ENCODE measurements around the gene HIPK4. TPM values are rescaled to one million over a fixed set of nuclear protein-coding genes. Genes with fewer than 3 reads are reported as not detected.
A peak's percentile ranks its signal among the peaks of the same experiment; 100 is the strongest.
"Not testable (repeated sequence)": the region's sequence is repeated elsewhere in the genome, so short reads cannot be mapped to it uniquely, and the experiment has no call there.

HIPK4 gene
- total RNA-seq: under 1 TPM; 0.09 to 0.10 TPM
- long read RNA-seq: 0 reads

DNA sequence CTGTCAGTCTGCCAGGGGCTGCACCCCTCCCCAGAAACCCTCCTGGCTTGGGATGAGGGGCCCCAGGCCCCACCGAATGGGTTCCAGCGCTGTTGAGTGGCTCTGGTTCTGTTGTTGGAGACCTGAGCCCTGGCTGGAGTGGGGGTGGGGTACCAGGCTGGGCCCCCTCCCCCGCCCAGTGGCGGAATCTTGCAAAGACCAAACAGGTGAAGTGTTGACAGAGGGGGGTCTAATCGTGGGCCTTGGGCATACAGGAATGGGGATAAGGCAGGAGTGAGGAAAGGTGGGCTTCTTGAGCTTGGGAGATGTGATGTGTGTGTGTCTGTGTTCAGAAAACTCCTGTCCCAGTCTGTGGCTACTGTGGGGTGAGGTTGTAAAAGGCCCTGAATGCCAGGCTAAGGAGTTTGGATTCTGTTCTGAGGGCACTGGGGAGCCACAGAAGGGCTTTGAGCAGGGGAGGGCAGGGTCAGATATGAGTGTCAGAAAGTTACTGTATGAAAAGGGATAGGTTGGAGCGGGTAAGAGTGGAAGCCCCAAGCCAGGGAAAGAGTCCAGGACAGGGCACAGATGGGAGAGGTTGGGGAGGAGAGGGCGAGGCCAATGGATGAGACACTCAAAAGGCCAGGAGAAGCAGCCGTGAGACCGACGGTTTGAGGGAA, at the start of gene HIPK4:
Gene HIPK4 (minus strand): TSS at position 98 of the 659 bp plus-strand sequence. CDS start 279 bp downstream, outside the sequence.
- DNase-seq (no peak), ATAC-seq (no peak)
- intact Hi-C loops (cut with DNase I): no loop called here

DNA sequence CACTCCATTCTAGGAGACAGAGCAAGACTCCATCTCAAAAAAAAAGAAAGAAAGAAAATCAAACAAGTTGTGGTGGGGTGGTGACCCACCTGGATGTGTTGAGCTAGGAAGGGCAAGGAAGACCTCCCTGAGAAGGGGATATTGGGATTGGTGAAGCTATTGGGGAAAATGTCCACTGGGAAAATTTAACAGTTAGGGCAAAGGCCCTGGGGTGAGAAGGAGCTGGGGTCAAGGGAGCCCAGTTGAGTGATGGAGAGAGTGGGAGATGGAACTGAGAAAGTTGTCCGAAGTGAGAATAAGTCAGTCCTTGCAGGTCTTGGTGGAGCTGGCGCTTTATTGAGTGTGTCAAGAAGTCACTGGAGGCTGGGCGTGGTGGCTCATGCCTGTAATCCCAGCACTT, 48.3 kb upstream of the HIPK4 start:
- no peak for ATAC-seq
- DNase-seq: no peak
- intact Hi-C loops (cut with DNase I): no loop called here

GRCh38 chr19:40433391-40434216, 43.6 kb upstream of the HIPK4 start:
- intact Hi-C loops (cut with DNase I): no loop called here
- ATAC-seq (peak; percentile 99), DNase-seq (peak; percentile 91)

DNA sequence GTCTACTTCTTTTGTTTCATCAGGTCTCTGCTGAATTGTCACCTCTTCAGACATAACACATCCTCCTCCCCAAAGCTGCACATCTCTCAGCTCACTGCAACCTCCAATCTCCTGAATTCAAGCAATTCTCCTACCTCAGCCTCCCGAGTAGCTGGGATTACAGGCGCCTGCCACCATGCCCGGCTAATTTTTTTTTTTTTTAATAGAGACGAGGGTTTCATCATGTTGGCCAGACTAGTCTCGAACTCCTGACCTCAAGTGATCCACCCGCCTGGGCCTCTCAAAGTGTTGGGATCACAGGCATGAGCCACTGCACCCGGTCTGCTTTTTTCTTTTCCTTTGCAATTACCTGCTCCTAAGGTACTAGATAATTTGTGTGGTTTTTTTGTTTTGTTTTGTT, 42.8 kb upstream of the HIPK4 start:
- intact Hi-C loops (cut with DNase I); DNase-seq; ATAC-seq: not testable (repeated sequence)

- ATAC-seq (no peak), DNase-seq (no peak)
- intact Hi-C loops (cut with DNase I): no loop called here
Measured at GRCh38 chr19:40431698-40432097, 41.7 kb upstream of the HIPK4 start.

- intact Hi-C loops (cut with DNase I); DNase-seq; ATAC-seq: not testable (repeated sequence)
Measured at GRCh38 chr19:40430242-40430641, 40.3 kb upstream of the HIPK4 start.

DNA sequence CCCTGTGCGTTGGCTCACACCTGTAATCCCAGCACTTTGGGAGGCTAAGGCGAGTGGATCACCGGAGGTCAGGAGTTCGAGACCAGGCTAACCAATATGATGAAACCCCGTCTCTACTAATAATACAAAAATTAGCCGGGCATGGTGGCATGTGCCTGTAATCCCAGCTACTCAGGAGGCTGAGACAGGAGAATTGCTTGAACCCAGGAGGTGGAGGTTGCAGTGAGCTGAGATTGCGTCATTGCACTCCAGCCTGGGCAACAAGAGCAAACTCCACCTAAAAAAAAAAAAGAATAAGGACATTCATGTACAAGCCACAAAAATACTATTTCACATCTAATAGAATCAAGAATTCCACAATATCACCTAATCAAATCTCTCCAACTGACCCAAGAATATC, 38.2 kb upstream of the HIPK4 start:
- ATAC-seq; DNase-seq; intact Hi-C loops (cut with DNase I): not testable (repeated sequence)

DNA sequence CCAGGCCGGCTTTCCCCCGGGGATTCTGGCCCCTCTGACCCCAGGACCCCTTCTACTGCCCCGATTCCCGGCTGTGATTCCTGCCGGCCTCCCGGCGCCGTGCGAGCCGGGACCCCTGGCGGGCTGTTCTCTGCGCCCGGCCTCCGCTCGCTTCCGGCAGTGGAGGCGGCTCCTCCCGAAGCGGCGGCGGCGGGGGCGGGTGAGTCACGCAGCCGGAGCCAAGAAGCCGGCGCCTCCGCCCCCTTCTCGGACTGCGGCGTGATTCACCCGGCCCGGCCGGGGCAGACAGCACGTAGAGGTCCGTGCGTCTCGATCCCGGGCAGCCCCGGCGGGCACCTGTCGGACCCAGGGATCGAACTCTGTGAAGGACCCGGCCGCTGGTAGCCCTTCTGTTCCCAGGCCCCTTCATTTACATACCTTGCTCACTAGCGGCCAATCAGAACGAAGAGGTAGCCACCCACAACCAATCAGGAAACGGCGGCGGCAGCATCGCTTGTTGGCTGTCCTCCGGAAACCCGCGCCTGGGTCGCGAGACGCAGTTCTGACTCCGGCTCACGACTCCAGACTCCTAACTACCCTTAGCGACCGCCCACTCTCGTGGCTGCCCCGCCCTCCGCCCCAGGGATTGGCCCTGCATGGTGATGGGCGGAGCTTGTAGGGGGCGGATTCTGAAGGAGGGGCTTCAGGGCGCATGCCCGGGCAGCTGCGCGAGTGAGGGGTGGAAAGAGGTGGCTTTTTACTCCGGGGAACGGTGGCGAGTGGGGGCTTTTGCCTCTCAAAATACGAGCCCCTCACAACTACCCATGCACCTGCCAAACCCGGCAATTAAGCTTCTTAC, 35.7 kb upstream of the HIPK4 start, which contains the start of gene SERTAD1:
Gene SERTAD1 (minus strand): TSS at position 543 of the 838 bp plus-strand sequence. CDS start 2,446 bp downstream, outside the sequence.
- peak; percentile 100 for DNase-seq
- peak; percentile 93 to 95 for ATAC-seq
- intact Hi-C loops (cut with DNase I): loop anchor here in 1 of 2 donors (2.0 kb wide), 1 partner anchor 17 kb away; no protein-coding TSS in a partner anchor

DNA sequence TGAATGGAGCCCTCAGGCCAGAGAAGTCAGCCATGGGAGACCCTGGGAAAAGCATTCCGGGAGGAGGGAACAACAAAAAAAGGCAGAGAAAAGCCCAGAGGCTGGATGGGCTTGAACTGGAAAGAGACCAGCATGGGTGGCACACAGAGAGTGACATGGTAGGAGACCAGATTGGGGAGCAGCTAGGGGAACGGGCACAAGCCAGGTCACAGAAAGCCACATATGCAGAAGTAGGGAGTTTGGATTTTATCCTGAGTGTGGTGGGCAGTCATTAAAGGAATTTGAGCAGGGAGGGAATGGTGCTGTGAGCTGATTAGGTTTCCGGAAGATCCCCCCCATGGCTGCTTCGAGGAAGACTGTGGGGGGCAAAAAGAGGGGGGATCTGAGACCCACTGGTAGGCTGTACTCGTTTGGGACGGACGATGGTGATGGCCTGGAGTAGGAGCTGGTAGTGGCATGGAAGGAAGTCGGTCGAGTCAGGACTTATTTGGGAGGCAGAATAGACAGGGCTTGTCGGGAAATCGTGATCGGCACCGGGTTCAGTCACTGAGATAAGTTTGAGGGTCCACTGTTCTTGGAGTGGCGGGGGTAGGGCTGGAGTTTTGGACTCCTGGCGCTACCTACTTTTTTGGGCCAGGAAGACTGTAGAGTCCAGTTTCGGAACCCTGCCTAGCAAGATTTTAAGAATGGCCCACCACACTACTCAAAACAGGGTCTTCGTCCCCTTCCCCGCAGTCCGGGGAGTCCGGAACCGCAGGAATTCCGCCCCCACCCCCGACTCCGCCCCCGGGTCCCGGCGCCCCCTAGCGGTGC, 34.9 kb upstream of the HIPK4 start:
- ATAC-seq (no peak), DNase-seq (no peak)
- intact Hi-C loops (cut with DNase I): loop anchor here in 1 of 2 donors (2.0 to 5.0 kb wide), 2 partner anchors 18 to 83 kb away; no protein-coding TSS in a partner anchor

DNA sequence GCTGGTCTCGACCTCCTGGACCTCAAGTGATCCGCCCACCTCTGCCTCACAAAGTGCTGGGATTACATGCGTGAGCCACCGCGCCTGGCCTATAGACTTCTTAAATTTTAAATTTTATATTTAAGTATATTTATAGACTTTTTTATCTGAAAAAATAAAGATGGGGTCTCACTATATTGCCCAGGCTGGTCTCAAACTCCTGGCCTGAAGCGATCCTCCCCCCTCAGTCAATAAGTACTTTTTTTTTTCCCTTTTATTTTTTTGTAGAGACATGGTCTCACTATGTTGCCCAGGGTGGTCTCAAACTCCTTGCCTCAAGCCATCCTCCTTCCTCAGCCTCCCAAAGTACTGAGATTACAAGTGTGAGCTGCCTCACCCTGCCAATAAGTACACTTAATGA, 34.0 kb upstream of the HIPK4 start:
- DNase-seq (no peak), ATAC-seq (no peak)
- intact Hi-C loops (cut with DNase I): loop anchor here in 1 of 2 donors (2.0 to 5.0 kb wide), 2 partner anchors 19 to 82 kb away; no protein-coding TSS in a partner anchor

DNA sequence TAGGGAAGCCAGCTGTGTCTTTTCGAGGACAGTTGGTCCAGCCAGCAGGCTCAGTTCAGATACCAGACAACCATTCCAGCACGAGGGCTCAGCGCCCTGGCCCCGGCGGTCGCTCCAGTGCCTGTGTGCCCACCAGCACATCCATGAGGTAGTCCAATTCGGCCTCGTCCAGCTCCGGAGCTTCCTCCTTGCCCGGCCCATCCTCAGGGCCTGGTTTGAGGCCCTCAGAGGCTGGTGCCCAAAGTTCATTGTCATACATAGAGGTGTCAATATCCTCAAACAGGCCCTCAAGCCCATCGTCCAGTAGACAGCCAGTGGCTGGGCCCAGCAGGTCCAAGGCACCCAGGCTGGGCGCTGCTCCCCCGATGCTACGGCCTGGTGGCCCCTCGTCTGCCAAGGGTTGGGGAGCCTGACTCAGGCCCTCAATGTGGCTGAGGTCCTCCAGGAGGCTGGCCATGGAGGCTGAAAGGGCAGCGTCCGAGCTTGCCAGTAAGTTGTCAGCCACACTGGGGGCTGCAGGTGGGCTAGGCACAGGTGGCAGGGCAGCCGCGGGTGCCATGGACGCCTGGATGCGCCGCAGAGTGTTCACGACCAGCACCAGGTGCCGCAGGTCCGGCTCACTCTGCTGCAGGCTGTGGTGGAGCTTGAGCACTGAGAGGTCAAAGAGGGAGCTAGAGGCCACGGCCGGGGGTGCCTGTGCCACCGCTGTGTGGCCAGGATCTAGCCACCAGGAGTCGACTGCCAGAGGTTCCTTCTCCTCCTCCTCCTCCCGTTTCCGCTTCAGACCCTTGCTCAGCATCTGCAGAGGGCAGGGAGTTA, 33.0 kb upstream of the HIPK4 start:
- intact Hi-C loops (cut with DNase I): loop anchor here in 1 of 2 donors (5.0 kb wide), 1 partner anchor 81 kb away; no protein-coding TSS in a partner anchor
- DNase-seq: no peak

DNA sequence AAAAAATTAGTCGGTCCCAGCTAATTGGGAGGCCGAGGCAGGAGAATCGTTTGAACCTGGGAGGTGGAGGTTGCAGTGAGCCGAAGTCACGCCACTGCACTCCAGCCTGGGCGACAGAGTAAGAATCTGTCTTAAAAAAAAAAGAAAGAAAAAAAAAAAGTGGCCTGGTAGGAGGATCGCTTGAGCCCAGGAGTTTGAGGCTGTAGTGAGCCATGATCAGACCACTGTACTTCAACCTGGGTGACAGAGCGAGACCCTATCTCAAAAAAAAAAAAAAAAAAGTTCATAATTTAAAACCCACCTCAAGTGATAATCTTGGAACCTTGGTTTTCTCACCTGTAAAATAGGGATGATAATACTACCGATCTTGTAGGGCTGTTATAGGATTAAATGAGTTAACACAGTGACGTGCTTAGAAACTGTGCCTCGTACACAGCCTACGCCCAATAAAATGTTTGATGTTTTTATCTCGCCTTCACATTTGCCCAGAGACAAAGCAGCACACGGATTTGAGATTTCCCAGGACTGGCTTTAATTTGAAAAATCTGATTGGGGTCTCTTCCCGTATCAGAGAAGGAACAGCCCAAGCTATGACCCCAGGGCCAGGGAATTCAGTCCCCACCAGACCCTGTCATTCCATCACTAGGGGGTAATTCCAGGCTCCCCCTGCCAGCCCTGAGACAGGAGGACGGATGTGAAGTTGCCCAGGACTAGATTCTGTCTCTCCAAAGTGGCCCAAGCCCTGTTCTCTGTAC, 32.2 kb upstream of the HIPK4 start:
- ATAC-seq (no peak), DNase-seq (no peak)
- intact Hi-C loops (cut with DNase I): loop anchor here in 1 of 2 donors (5.0 kb wide), 1 partner anchor 80 kb away; no protein-coding TSS in a partner anchor

More for the DNA sequence above, 33.0 kb upstream of the HIPK4 start:
- ATAC-seq: no peak

DNA sequence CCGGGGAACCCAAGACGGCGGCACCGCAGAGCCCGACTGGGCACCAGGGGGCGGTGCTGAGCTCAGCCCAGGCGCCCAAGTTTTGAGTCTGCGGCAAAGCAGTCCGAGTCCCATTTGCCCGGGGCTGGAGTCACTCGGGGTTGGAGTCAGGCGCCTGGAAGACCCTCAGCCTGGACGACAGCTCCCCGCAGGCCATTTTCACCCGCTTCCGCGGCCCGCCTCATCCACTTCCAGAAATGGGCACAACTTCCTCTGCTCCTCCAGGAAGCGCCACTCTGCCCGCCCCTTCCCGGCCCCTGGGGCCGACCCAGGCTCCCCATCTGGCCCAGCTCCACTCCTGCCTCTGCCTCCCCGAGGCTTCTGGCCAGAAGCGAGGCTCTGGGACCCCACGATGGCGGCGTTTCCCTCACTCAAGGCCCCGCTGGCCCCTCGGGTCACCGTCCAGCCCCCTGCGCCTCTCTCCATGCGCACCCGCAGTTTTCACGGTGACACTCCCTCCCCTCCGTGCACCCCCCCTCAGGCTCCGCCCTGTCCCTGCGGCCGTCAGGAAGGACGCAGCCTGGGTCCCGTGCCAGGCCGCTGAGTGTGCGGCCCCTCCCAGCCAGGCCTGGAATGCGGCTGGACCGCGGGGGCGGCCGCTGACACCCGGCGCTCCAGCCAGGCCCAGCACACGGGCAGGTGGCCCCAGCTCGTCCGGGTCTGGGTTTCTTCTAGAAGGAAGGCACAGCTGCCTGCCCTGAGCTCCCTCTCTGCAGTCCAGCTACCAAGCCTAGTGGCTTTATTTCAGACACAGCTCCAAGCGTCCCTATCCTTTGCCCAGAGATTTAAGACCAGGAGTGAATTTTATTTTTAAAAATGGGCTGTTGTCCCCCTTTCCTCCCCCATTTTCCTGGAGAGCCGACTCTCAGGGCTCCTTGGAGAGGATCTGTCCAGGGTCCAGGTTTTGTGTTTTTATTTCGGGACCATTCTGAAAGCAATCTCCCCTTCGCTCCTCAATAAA, 31.1 kb upstream of the HIPK4 start:
- intact Hi-C loops (cut with DNase I): loop anchor here in 1 of 2 donors (5.0 kb wide), 1 partner anchor 79 kb away; no protein-coding TSS in a partner anchor
- DNase-seq (peak; percentile 96), ATAC-seq (peak; percentile 83 to 86)

- intact Hi-C loops (cut with DNase I): loop anchor here in 1 of 2 donors (5.0 kb wide), 1 partner anchor 78 kb away; no protein-coding TSS in a partner anchor
- ATAC-seq (no peak), DNase-seq (no peak)
Measured at GRCh38 chr19:40420451-40420765, 30.4 kb upstream of the HIPK4 start.

DNA sequence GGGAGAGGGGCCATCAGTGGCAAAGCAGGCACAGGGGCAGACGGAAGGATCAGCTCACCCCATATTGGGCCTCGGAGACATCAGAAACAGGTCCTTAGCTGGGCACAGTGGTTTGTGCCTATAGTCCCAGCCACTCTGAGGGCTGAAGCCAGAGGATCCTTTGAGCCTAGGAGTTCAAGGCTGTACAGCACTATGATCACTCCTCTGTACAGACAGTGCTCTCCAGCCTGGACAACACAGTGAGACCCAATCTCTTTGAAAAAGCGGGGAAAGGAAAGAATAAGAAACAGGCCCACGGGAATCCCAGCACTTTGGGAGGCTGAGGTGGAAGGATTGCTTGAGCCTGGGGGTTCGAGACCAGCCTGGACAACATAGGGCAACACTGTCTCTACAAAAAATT, 29.8 kb upstream of the HIPK4 start:
- DNase-seq (no peak), ATAC-seq (no peak)
- intact Hi-C loops (cut with DNase I): loop anchor here in 1 of 2 donors (5.0 kb wide), 1 partner anchor 77 kb away; no protein-coding TSS in a partner anchor
